HG03558 (cell line): ENCODE results near the gene NRG2.

Source experiments
- ATAC-seq: cut with Tn5 transposase; IDR thresholded peaks from one replicate; pipeline ENCODE4 v1.9.1; 2021; ENCODE audit warnings: moderate number of reproducible peaks; ENCODE audit not compliant: unreplicated experiment; ENCODE audit errors: extremely low read depth

NRG2 gene

GRCh38 chr5:140041492-140042392, 1.4 kb downstream of the NRG2 start:
- no peak for ATAC-seq

- no peak for ATAC-seq
These were observed 2.0 kb downstream of the NRG2 start for GRCh38 chr5:140041099-140041491.

- ATAC-seq: no peak
These were observed 2.7 kb downstream of the NRG2 start for GRCh38 chr5:140040358-140040757.

DNA sequence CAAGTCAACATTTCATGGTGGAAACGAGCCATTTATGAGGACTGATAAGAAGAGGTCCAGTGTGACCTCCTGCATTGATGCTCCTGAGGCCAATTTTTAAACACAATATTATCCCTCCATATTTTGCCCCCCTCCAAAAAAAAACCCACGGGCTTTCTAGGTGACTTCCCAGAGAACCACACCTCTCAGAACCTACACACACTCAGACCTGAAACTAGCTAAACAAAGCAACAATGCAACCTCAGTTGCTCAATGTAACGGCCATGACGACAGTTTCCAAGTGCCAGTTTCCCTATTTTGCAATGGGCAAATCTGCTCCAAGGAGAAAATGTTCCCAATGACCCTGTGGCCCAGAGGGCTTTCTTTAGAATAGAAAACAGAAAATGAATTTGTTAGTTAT, 3.5 kb downstream of the NRG2 start:
- no peak for ATAC-seq

- ATAC-seq: no peak
These were observed 4.6 kb downstream of the NRG2 start for GRCh38 chr5:140038373-140038957.

DNA sequence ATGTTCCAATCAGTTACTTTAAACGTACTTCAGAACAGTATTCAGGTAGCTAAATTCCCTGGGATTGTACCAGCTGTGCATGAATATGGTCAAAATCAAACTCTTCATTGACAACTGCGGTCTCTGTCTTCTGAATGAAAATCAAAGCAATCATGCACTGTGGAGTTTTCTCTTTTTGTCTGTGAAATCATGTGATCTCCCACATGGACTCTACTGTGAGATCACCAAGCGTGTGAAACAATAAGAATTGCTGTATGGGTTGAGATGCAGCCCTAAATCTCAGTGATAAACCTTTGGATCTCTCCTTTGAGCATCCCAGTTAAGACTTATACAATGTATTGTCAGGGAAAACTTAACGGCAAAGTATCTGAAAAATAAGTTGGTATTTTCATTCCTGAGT, 6.1 kb downstream of the NRG2 start:
- no peak for ATAC-seq

DNA sequence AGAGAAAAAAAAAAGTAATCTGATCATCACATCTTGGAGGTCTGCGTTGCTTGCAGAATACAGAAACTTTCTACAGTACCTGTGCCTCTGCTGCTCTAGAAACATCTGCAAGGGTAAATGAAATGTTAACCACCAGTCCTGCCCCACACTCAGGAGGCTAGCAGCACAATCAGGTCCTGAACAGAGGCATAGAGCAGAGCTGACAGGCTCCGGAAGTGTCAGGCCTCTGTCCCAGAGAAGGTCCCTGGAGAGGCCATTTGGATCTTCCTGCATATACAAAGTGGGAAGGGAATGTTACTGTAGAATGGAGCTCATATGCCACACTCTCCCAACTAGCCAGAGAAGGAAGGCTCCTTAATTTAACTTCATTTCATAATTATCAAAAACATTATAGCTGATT, 7.2 kb downstream of the NRG2 start:
- ATAC-seq: no peak

DNA sequence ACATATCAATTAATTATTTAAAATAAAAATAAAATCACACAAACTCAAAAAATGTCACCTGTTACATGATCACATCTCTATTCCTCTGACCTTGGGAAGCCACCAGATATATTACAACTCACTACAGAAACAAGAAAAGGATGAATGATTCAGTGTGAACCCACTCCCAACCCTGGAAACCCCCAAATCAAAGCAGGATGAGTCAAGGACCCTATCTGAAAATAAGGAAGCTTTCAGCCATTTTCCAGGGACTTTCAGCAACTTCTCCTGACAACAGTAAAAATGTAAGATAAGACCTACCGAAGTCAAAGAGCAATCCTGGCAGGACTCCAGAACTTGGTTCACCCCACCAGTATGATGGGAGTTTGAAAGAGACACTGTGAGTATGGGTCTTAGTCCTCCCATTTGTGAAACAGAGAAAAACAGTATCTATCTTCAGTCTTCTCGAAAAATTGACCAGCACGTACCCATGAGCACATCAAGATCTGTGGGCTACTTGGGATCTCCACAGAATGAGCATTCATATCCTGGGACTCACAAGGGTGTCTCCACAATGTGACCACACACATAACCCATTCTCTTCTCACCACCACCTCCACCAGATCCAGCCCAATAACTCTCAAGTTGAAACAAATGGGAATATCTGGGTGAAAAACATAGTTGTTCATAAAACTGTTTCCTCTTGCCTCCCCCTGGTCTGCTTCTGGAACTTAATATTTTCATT, 9.9 kb downstream of the NRG2 start:
- ATAC-seq: no peak

DNA sequence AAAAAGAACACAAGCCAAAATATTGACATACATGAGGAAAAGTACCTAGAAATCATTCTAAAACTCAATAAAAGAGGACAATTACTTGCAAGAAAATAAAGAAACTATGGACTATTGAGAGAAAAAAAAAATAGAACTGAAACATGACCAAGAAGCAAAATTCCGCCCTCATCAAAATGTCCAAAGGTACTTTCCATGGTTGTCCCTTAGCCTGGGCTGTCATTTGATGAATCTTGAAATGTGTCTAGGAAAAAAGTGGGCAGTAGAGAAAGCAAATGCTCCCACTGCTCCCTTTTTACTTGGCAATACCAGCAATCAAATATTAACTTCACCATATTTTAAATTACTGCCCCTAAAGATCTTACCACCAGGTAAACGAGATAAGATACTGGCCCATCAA, 10.8 kb downstream of the NRG2 start:
- ATAC-seq: no peak

- ATAC-seq: no peak
These were observed 15.3 kb downstream of the NRG2 start for GRCh38 chr5:140027807-140028206.

GRCh38 chr5:140025736-140026135, 17.4 kb downstream of the NRG2 start:
- no peak for ATAC-seq

- ATAC-seq: no peak
These were observed 18.2 kb downstream of the NRG2 start for GRCh38 chr5:140024928-140025327.

GRCh38 chr5:140023611-140024191, 19.4 kb downstream of the NRG2 start:
- no peak for ATAC-seq

DNA sequence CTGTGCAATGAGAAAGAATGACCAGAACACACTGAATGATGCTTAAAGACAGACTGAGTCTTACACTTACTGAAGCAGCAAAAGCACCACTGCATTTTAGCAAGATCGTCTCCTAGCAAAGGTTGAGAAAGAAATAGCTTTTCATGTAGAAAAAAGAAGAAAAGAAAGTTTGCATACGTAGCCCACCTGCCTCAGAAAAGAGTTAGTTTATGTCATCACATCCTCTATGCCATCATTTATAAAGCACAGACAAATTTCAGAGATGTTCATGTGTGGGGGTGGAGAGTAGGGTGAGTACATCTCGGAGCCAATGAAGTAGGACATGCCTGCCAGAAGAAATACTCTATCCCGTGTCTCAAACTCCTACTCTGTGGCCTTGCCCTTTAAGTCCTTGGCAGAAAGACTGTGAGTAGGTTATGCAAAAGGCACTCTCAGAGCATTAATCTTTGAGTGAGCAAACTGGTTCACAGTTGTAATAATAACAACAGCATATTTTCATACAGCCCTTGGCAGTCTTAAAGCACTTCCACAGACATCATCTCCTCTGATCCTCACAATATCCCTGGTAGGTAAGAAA, 22.4 kb downstream of the NRG2 start:
- ATAC-seq: no peak

- no peak for ATAC-seq
These were observed 24.0 kb downstream of the NRG2 start for GRCh38 chr5:140018920-140019644.

DNA sequence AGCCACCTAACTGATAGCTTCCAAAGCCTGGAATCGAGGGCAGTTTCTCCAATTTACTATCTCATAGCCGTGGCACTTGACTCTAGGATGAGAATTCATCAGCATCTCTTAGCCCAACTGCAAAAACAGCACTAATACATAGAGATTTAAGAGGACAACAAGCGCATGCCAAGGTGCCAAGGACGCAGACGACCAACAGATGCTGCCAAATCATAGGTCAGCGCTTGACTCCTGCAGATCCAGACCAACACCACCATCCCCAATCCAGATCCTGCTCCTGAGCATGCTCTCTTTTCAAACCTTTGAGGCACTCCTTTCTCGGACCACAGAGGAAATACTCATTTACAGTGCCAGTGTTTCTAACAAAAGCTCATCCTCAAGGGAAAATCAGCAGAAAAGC, 24.6 kb downstream of the NRG2 start:
- no peak for ATAC-seq

DNA sequence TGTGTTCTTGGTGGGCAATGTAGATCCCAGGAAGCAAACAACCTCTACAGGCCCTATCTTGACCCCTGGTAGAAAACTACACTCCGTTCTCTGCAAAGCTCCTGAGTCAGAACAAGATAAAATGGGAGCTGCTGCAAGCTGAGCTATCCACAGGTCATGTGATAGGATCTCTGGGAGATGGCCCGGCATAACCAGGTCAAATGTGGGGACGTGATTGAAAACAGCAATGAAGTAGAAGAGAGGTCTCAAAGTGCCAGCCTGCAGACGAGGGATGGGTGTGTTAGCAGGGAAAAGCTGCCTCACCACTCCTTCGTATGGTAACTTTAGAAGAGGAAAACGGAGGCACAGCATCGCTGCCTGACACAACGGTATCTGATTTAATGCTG, 25.0 kb downstream of the NRG2 start:
- ATAC-seq: no peak

DNA sequence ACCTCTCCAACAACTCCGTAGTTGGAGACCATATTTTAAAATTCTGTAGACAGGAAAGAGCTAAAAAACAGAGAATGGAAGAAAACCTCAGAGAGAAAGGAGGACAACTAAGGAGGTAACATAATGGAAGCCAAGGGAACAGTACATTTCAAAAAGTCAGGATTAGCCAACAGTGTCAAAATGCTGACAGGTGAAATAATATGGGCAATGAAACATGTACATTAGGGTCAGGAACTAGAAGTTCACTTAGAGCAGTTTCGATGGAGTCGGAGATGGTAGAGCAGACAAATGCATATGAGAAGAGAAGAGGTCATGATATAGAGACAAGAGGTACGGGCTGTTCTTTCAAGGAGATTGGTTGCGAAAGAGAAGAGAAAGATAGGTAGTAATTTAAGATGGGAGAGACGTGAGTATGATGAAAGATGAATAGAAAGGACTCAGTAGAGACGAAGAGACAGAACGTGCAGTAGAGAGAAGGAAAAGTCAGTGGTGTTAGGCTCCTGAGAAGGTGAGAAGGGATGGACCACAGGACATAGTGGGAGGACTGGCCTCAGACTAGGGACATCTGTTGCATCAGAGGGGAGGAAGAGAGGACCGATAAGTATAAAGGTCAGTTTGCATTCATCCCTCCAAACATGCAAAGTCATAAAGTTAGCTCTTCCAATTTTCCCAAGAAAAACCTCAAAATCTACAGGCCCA, 25.6 kb downstream of the NRG2 start:
- no peak for ATAC-seq

- no peak for ATAC-seq
These were observed 27.4 kb downstream of the NRG2 start for GRCh38 chr5:140015706-140016105.
